SH-SY5Y (cell line): ENCODE data around the gene PRR15L.

Experiments
- GATA2 ChIP-seq: IDR thresholded peaks from 2 replicates; pipeline ENCODE4 v1.6.1; 2011; ENCODE audit warnings: mild to moderate bottlenecking, low read depth, low read length
- GATA3 ChIP-seq: IDR thresholded peaks from 2 replicates; pipeline ENCODE4 v1.6.1; 2011; ENCODE audit warnings: low read depth, mild to moderate bottlenecking, low read length, moderate library complexity

DNA sequence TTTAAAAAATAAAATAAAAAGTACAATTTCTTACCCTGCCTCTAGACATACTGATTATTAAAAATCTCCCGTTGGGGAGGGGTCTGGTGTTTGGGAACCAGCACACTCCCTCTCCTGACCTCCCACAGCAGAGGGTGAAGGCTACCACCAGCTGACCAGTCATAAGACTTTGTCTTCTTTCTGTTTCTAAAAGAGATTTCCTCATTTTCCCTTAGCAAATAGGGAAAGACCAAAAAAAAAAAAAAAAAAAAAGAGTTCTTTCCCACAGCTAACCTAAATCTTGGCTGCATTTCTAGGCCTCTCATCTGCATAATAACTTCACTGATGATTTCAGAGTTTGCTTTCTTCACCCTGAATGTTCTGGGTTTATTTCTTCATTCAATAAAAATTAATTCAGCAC is 43.5 kb upstream of the PRR15L start:
- TF ChIP-seq GATA2 (no peak), GATA3 (no peak)
